ENCODE data around the gene TBC1D20. TPM values are rescaled to one million over a fixed set of nuclear protein-coding genes. Genes with fewer than 3 reads are reported as not detected.
"Not testable (repeated sequence)": the region's sequence is repeated elsewhere in the genome, so short reads cannot be mapped to it uniquely, and the experiment has no call there.

TBC1D20 gene
- total RNA-seq, 2 experiments from 2014 or later, result 27.0 to 28.1 TPM

GRCh38 chr20:397432-398237 is 64.7 kb downstream of the TBC1D20 start:
- ChIA-PET POLR2A (interaction anchor here (1.2 kb wide), 1 partner anchor 15 kb away, joined by 5 read pairs; no protein-coding TSS in a partner anchor), CTCF (no interaction called here)
- Mint-ChIP-seq H3K36me3 (ENCODE audit: low read depth) (peaks cover 37% of the 10 kb centered on the region), H3K4me3 (no peak overlapping the region), H3K27ac (no peak overlapping the region), H3K27me3 (no peaks in the 10 kb centered on the region), H3K9me3 (no peaks in the 10 kb centered on the region), H3K4me1 (peaks cover 13% of the 10 kb centered on the region)
- DNase-seq, result no peak

DNA sequence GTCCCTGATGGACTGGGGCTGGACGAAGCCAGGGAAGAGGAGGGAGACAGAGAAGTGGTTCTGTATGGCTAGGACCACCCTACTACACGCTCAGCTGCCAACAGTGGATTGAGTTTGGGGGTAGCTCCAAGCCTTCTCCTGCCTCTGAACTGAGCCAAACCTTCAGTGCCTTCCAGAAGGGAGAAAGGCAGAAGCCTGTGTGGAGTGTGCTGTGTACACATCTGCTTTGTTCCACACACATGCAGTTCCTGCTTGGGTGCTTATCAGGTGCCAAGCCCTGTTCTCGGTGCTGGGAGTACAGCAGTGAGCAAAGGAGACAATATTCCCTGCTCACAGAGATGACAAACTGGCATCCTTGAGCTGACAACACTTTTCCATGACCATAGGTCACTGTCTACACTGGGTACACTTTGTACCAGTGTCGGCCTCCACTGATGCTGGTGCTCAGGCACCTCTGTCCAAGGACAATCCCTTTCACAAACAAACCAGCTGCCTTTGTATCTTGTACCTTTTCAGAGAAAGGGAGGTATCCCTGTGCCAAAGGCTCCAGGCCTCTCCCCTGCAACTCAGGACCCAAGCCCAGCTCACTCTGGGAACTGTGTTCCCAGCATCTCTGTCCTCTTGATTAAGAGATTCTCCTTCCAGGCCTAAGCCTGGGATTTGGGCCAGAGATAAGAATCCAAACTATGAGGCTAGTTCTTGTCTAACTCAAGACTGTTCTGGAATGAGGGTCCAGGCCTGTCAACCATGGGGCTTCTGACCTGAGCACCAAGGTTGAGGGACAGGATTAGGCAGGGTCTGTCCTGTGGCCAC is 65.5 kb downstream of the TBC1D20 start:
- Mint-ChIP-seq H3K36me3 (ENCODE audit: low read depth) (peaks cover 45% of the 10 kb centered on the region), H3K4me1 (peaks cover 7% of the 10 kb centered on the region), H3K9me3 (no peaks in the 10 kb centered on the region), H3K27me3 (no peaks in the 10 kb centered on the region), H3K27ac (no peak overlapping the region), H3K4me3 (no peak overlapping the region)
- ChIA-PET POLR2A (no interaction called here), CTCF (no interaction called here)
- no peak for DNase-seq

GRCh38 chr20:396252-396618 is 66.1 kb downstream of the TBC1D20 start:
- DNase-seq, result no peak
- Mint-ChIP-seq H3K36me3 (ENCODE audit: low read depth) (peaks cover 51% of the 10 kb centered on the region), H3K4me3 (no peak overlapping the region), H3K27ac (no peak overlapping the region), H3K9me3 (no peaks in the 10 kb centered on the region), H3K4me1 (peaks cover 4% of the 10 kb centered on the region), H3K27me3 (no peaks in the 10 kb centered on the region)
- POLR2A ChIA-PET, result no interaction called here
- CTCF ChIA-PET, result no interaction called here

DNA sequence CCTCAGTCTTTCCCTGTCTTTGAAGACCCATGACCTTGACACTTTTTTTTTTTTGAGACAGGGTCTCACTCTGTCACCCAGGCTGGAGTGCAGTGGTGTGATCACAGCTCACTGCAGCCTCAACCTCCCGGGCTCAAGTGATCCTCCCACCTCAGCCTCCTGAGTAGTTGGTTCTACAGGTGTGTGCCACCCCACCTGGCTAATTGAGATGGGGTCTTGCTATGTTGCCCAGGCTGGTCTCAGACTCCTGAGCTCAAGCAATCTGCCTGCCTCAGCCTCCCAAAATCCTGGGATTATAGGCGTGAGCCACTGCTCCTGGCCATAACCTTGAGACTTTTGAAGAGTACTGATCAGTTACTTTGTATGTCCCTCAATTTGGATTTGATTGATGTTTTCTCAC is 69.0 kb downstream of the TBC1D20 start:
- H3K4me3 Mint-ChIP-seq, CTCF ChIA-PET, H3K4me1 Mint-ChIP-seq, DNase-seq, H3K27ac Mint-ChIP-seq, POLR2A ChIA-PET, H3K9me3 Mint-ChIP-seq, H3K27me3 Mint-ChIP-seq: not testable (repeated sequence)
- peaks cover 67% of the 10 kb centered on the region for H3K36me3 Mint-ChIP-seq (ENCODE audit: low read depth)

GRCh38 chr20:391041-391711 is 71.2 kb downstream of the TBC1D20 start:
- POLR2A ChIA-PET, result interaction anchor here (1.3 kb wide), 1 partner anchor 9 kb away, joined by 3 read pairs; no protein-coding TSS in a partner anchor
- Mint-ChIP-seq H3K9me3 (no peaks in the 10 kb centered on the region), H3K27ac (no peak overlapping the region), H3K36me3 (ENCODE audit: low read depth) (peaks cover 66% of the 10 kb centered on the region), H3K27me3 (no peaks in the 10 kb centered on the region), H3K4me1 (no peaks in the 10 kb centered on the region), H3K4me3 (no peak overlapping the region)
- no peak for DNase-seq
- CTCF ChIA-PET, result interaction anchor here (0.7 kb wide), 1 partner anchor 38 kb away, joined by 3 read pairs; no protein-coding TSS in a partner anchor

- Mint-ChIP-seq H3K27me3 (no peaks in the 10 kb centered on the region), H3K27ac (no peak overlapping the region), H3K36me3 (ENCODE audit: low read depth) (peaks cover 65% of the 10 kb centered on the region), H3K4me3 (no peak overlapping the region), H3K9me3 (no peaks in the 10 kb centered on the region), H3K4me1 (peaks cover 3% of the 10 kb centered on the region)
- DNase-seq, result no peak
- ChIA-PET POLR2A (interaction anchor here (1.4 kb wide), 1 partner anchor 18 kb away, joined by 3 read pairs; no protein-coding TSS in a partner anchor), CTCF (no interaction called here)
These were observed 73.1 kb downstream of the TBC1D20 start for GRCh38 chr20:389220-389619.

- no peak overlapping the region for H3K4me3 Mint-ChIP-seq
- POLR2A ChIA-PET, result no interaction called here
- peaks cover 65% of the 10 kb centered on the region for H3K36me3 Mint-ChIP-seq (ENCODE audit: low read depth)
- H3K9me3 Mint-ChIP-seq, result no peaks in the 10 kb centered on the region
- DNase-seq, result no peak
- H3K27ac Mint-ChIP-seq, result no peak overlapping the region
- peaks cover 10% of the 10 kb centered on the region for H3K4me1 Mint-ChIP-seq
- CTCF ChIA-PET, result no interaction called here
- no peaks in the 10 kb centered on the region for H3K27me3 Mint-ChIP-seq
These were observed 74.0 kb downstream of the TBC1D20 start for GRCh38 chr20:388034-388994.

DNA sequence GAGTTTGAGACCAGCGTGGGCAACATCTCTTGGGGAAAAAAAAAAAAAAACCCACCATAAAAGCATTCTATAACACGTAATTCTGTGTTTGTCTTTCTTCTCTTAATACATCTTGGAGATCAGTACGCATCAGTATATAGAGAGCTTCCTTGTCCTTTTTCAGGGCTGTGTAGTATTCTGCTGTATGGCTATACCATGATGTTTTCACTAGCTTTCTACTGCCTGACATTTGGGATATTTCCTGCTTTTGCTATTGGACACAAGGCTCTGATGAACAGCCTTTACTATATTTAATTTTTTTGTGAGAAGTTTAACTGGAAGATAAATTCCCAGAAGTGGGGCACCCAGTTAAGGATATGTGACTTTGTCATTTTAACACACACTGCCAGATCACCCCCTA is 74.8 kb downstream of the TBC1D20 start:
- Mint-ChIP-seq H3K27ac (no peak overlapping the region), H3K27me3 (no peaks in the 10 kb centered on the region), H3K36me3 (ENCODE audit: low read depth) (peaks cover 57% of the 10 kb centered on the region), H3K4me1 (peaks cover 10% of the 10 kb centered on the region), H3K9me3 (no peaks in the 10 kb centered on the region), H3K4me3 (no peak overlapping the region)
- DNase-seq, result no peak
- ChIA-PET POLR2A (no interaction called here), CTCF (no interaction called here)

DNA sequence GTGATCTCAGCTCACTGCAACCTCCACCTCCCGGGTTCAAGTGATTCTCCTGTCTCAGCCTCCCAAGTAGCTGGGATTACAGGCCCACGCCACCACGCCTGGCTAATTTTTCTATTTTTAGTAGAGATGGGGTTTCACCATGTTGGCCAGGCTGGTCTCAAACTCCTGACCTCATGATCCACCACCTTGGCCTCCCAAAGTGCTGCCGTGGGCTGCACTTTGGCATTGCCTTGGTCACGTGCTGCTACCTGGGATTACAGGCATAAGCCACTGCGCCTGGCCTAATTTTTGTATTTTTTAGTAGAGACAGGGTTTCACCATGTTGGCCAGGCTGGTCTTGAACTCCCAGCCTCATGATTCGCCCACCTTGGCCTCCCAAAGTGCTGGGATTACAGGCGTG is 75.7 kb downstream of the TBC1D20 start:
- H3K9me3 Mint-ChIP-seq, H3K27me3 Mint-ChIP-seq, CTCF ChIA-PET, H3K4me3 Mint-ChIP-seq, H3K27ac Mint-ChIP-seq, POLR2A ChIA-PET, DNase-seq: not testable (repeated sequence)
- H3K4me1 Mint-ChIP-seq, result peaks cover 16% of the 10 kb centered on the region
- peaks cover 48% of the 10 kb centered on the region for H3K36me3 Mint-ChIP-seq (ENCODE audit: low read depth)

Other genes starting within 250 kb of the TBC1D20 start
- not detected for gene DEFB129, start 235.3 kb downstream of the TBC1D20 start, total RNA-seq
- not detected for gene DEFB132, start 204.8 kb downstream of the TBC1D20 start, total RNA-seq
- 1 to 10 TPM; 5.9 to 6.0 TPM for gene C20orf96, start 171.8 kb downstream of the TBC1D20 start, total RNA-seq
- 10 to 100 TPM; 23.5 to 23.9 TPM for gene ZCCHC3, start 165.0 kb downstream of the TBC1D20 start, total RNA-seq
- gene SOX12, start 137.0 kb downstream of the TBC1D20 start, total RNA-seq, result 1 to 10 TPM; 2.9 to 3.2 TPM
- 1 to 10 TPM; 1.8 to 2.7 TPM for gene NRSN2, start 115.4 kb downstream of the TBC1D20 start, total RNA-seq
- gene TRIB3, start 81.8 kb downstream of the TBC1D20 start, total RNA-seq, result 10 to 100 TPM; 28.3 to 28.9 TPM
- 100 to 1,000 TPM; 133 to 146 TPM for gene RBCK1, start 54.2 kb downstream of the TBC1D20 start, total RNA-seq
- 100 to 1,000 TPM; 101 to 111 TPM for gene CSNK2A1, start 81.3 kb upstream of the TBC1D20 start, total RNA-seq
- not detected for gene TCF15, start 147.8 kb upstream of the TBC1D20 start, total RNA-seq
- gene SRXN1, start 190.7 kb upstream of the TBC1D20 start, total RNA-seq, result 10 to 100 TPM; 16.9 to 17.1 TPM
- gene SCRT2, start 213.3 kb upstream of the TBC1D20 start, total RNA-seq, result not detected